Measurements from ENCODE around the gene CD274.

CD274 gene

DNA sequence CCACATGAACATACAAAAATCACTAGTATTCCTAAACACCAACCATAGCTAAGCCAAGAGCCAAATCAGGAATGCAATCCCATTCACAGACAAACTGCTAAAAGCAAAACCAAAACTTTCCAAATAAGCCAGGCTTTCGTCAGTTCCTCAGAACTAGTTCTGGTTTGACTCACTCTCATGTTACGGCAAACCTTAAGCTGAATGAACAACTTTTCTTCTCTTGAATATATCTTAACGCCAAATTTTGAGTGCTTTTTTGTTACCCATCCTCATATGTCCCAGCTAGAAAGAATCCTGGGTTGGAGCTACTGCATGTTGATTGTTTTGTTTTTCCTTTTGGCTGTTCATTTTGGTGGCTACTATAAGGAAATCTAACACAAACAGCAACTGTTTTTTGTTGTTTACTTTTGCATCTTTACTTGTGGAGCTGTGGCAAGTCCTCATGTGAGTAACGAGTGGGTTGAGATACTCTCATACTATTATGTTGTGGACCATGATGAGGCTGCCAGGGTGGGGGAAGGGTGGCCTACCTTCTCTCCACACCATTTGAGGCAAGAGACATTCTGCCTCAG lies 60.1 kb downstream of the CD274 start, which contains the start of gene PDCD1LG2:
Gene PDCD1LG2, plus strand, starts transcription at position 172 of the 572 bp plus-strand sequence. CDS start 12,016 bp downstream, outside the sequence.
- no peak for DNase-seq (ENCODE audit: low read depth)
- TF ChIP-seq, protein P1, sequence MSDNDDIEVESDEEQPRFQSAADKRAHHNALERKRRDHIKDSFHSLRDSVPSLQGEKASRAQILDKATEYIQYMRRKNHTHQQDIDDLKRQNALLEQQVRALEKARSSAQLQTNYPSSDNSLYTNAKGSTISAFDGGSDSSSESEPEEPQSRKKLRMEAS (IDR thresholded peaks at IDR 0.05; ENCODE audit: low read depth, low read length): no peak
- TF ChIP-seq MYC (IDR thresholded peaks at IDR 0.05; ENCODE audit: low read depth, low read length): no peak
- TF ChIP-seq, protein P2, sequence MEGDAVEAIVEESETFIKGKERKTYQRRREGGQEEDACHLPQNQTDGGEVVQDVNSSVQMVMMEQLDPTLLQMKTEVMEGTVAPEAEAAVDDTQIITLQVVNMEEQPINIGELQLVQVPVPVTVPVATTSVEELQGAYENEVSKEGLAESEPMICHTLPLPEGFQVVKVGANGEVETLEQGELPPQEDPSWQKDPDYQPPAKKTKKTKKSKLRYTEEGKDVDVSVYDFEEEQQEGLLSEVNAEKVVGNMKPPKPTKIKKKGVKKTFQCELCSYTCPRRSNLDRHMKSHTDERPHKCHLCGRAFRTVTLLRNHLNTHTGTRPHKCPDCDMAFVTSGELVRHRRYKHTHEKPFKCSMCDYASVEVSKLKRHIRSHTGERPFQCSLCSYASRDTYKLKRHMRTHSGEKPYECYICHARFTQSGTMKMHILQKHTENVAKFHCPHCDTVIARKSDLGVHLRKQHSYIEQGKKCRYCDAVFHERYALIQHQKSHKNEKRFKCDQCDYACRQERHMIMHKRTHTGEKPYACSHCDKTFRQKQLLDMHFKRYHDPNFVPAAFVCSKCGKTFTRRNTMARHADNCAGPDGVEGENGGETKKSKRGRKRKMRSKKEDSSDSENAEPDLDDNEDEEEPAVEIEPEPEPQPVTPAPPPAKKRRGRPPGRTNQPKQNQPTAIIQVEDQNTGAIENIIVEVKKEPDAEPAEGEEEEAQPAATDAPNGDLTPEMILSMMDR (IDR thresholded peaks at IDR 0.05; ENCODE audit: low read depth, low read length): no peak
- TF ChIP-seq POLR2A (IDR thresholded peaks at IDR 0.05; ENCODE audit: extremely low read depth, insufficient read length): no peak

DNA sequence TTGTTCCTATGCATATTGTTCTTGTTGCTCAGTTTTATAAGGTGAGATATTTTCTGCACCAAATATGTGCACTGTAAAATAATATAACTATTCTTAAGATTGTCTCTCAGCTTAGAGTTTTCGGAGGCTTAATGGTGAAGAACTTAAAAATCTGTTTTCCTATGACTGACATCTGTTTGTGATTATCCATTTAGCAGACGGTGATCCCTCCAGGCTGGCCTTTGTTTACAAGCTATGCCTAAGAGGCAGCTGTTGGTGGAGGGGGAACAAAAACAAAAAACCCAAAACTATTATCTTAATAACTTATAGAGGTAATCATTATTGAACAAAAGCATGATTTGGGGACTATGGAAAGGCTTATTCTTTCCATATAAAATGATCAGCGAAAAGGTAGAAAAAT lies 60.6 kb downstream of the CD274 start:
- H3K4me3 ChIP-seq (ENCODE audit: low read depth, low read length): no peak overlapping the region
- DNase-seq (ENCODE audit: low read depth): no peak
- no peak for TF ChIP-seq POLR2A (IDR thresholded peaks at IDR 0.05; ENCODE audit: extremely low read depth, insufficient read length)
- TF ChIP-seq, protein P1 (IDR thresholded peaks at IDR 0.05; ENCODE audit: low read depth, low read length): no peak
- no peak for TF ChIP-seq MYC (IDR thresholded peaks at IDR 0.05; ENCODE audit: low read depth, low read length)
- TF ChIP-seq, protein P2 (IDR thresholded peaks at IDR 0.05; ENCODE audit: low read depth, low read length): no peak

More for the DNA sequence above, 60.1 kb downstream of the CD274 start, which contains the start of gene PDCD1LG2:
- no peak within 1 kb of the TSS for H3K4me3 ChIP-seq (ENCODE audit: low read depth, low read length)

DNA sequence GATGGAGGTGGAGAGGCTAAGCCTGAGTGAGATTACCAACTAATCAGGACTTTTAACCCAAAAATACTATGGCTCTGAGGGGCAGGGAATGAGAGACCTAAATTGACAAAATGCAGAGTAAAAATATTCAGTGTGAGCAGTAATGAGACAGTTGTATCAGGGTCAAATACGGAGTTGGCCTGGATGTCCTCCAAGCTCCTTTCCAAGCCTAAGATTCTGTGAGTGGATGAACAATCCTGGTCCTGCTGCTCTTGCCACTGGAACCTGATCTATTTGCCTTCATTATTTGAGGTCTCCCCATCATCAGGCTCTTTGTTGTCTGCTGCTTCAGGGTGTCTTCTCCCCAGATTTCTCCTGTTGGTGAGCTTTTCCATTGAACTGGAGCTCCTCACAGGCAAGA lies 61.1 kb downstream of the CD274 start:
- no peak for DNase-seq (ENCODE audit: low read depth)
- no peak overlapping the region for H3K4me3 ChIP-seq (ENCODE audit: low read depth, low read length)
- TF ChIP-seq, protein P2 (IDR thresholded peaks at IDR 0.05; ENCODE audit: low read depth, low read length): no peak
- TF ChIP-seq POLR2A (IDR thresholded peaks at IDR 0.05; ENCODE audit: extremely low read depth, insufficient read length) (no peak), MYC (IDR thresholded peaks at IDR 0.05; ENCODE audit: low read depth, low read length) (no peak)
- TF ChIP-seq, protein P1 (IDR thresholded peaks at IDR 0.05; ENCODE audit: low read depth, low read length): no peak

DNA sequence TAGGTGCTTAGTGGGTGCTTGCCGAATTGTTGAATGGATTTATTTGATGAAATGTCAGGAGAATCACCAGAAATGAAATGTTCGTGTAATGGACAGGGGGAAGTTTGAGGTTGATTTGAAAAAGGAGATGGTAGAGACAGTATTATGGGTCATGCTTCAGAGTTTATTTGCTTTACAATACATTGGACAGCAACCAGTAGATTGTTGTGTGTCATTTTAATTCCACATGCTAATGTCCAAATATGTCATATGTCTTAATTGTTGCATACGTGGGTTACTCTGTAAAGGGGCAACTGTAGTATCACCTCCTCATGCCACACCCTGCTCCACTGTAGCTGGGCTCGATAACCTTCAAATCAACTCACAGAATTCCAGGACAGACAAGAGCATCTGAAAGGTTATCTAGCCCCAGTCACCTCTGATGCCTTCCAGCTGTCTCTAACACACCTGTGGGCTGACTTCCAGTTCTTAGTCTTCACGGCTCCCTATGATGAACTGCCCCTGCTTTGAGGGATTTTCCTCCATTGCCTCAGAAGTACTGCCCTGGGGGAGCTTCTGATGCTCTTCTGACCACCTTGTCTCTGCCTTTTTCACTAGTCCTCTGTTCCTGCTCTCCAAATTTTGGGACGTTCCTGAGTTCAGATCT lies 61.7 kb downstream of the CD274 start:
- no peak overlapping the region for H3K4me3 ChIP-seq (ENCODE audit: low read depth, low read length)
- no peak for DNase-seq (ENCODE audit: low read depth)
- TF ChIP-seq, protein P1 (IDR thresholded peaks at IDR 0.05; ENCODE audit: low read depth, low read length): no peak
- TF ChIP-seq, protein P2 (IDR thresholded peaks at IDR 0.05; ENCODE audit: low read depth, low read length): no peak
- TF ChIP-seq POLR2A (IDR thresholded peaks at IDR 0.05; ENCODE audit: extremely low read depth, insufficient read length) (no peak), MYC (IDR thresholded peaks at IDR 0.05; ENCODE audit: low read depth, low read length) (no peak)

DNA sequence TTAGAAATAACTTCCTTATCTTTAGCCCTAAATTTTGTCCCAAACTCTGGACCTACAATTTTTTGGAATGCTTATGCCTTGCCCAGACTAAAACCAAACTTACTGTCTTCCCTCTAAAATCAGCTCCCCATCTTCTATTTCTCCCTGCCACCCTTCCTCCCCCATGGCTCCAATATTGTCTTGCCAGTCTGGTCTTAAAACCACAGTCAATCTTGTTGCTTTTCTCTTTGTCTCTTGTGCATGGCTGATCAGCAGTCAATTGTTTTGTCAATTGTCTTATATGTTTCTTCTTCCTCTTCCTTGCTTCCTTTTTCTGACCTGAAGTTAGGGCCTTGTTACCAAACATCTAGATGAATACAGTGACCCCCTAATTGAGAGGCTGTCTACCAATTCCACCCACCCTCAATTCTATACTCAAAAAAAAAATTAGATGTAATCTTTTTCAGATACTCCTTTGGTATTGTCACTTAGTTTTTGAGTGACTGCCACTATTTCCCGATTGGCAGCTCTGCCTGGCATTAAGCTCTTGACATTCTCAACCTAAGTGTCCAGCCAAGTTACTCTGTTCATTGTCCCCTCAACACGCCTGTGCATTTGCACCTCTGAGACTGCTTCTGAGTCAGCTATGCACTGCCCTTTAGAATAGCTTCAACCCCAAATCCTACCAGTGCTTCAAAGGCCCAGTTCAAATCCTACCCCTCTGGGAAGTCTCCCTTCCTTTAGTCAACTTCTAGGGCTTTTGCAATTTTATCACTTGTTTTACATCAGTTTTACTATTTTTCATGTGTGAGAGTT lies 62.5 kb downstream of the CD274 start:
- DNase-seq (ENCODE audit: low read depth): no peak
- TF ChIP-seq, protein P1 (IDR thresholded peaks at IDR 0.05; ENCODE audit: low read depth, low read length): no peak
- TF ChIP-seq POLR2A (IDR thresholded peaks at IDR 0.05; ENCODE audit: extremely low read depth, insufficient read length): no peak
- no peak overlapping the region for H3K4me3 ChIP-seq (ENCODE audit: low read depth, low read length)
